NCI-H2196 (cell line): ENCODE measurements around the gene STXBP6.
A peak's percentile ranks its signal among the peaks of the same experiment; 100 is the strongest.
"Not testable (repeated sequence)": the region's sequence is repeated elsewhere in the genome, so short reads cannot be mapped to it uniquely, and the experiment has no call there.

Experiments used
- DNase-seq: peaks from one replicate; lab custom pipeline; 2025; ENCODE audit not compliant: unreplicated experiment; lab: John Stamatoyannopoulos, UW

Gene STXBP6

DNA sequence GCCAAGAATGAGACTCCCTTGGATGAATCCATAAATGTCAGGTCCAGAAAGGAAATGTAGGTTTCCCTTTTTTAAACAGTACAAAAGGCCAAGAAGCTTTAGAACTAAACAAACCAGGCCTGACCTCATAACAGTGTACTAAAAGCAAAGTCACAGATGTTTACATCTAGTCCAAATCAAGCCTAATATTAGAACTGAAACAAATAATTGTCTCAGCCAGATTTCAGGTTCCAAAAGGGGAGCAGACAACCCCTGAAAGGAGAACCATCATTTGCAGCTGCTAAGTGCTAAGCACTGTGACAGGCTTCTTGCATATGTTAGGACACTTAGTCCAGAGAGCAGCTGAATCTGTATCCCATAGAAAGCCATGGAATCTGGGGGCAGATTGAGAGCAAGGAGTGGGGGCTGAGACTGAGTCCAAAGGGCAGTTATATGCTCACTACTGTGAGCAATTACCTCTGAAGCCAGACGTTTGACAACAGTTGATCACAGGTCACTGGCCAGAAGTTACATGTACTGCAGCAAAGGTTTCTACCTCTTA is 90.1 kb downstream of the STXBP6 start:
- no peak for DNase-seq

DNA sequence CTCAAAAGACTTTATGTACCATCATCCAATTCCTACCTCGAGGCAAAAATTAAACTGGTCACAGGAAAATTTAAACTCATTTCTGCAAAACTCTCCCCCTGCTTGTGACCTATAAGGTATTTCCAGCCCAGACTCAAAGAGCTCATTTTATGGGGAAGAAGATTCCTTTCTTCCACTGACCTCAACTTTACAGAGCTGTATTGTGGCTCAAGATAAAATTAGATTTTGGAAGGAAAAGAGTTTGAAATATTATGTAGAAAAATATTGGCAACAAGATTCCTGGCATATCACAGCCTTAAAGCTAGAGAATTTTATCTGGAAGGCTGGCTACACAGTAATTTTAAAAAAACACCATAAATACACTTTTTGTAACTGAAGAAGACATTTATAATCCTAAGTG is 91.7 kb downstream of the STXBP6 start:
- no peak for DNase-seq

DNA sequence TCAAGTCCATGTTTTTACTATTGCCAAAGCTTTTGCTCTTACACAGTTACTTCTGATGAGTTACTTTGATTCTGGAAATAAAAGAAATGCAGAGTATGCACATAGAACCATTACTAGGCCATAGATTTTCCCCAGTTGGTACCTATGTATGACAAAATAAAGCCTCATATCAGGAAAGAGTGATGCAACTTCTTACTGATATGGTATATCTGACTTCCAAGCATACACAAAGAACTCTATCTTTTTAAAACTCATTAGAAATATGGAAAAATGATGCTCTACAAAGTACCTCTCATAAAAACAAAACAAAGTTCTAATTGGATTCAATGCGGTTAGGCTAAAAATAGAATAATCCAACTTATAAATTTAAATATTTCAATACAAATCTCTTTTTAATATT is 92.1 kb downstream of the STXBP6 start:
- no peak for DNase-seq

- DNase-seq = no peak
Measured at GRCh38 chr14:24956104-24956503, 93.8 kb downstream of the STXBP6 start.

DNA sequence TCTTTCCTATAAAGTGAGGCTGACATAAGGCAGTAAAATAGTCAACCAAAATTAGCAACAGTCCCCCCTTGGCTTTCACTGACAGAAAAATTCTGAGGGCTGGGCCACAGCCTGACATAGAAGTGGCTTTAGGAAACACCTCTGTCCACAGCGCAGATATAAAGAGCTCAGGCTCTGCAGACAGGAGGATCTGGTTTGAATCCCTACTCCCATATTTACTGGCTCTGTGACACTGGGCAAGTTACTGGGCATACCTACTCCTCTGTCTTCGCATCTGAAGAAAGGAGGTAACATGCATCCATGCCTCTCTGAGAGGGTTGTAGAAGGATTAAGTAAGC is 95.3 kb downstream of the STXBP6 start:
- no peak for DNase-seq

GRCh38 chr14:24954037-24954699 is 95.8 kb downstream of the STXBP6 start:
- no peak for DNase-seq

- DNase-seq = no peak
Measured at GRCh38 chr14:24952851-24953666, 96.9 kb downstream of the STXBP6 start.

DNA sequence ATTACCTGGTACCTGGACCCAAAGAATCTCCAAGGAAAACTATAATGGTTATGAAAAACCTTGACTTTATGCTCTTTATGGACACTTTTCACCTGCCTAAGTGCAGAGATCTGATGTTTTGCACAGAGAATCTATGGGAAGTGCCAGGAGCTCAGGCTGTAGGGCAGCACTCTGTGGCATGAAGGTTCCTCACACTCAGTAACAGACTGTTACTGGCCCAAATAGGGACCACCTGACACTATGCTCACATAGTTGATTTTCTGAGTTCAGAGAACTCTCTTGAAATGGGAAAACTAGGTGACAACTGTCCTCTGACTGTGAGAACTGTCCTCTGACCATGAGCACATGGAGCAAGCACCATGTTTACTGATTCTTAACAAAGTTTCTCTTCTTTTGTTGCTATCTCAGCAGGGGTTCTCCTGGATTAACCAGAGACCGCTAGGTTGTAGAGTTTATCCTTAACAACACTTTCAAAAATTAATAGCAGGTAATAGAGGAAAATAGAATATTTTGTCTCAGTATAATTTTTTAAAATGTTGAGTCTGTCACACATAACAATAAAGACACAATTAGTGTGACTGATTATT is 101.6 kb downstream of the STXBP6 start:
- no peak for DNase-seq

DNA sequence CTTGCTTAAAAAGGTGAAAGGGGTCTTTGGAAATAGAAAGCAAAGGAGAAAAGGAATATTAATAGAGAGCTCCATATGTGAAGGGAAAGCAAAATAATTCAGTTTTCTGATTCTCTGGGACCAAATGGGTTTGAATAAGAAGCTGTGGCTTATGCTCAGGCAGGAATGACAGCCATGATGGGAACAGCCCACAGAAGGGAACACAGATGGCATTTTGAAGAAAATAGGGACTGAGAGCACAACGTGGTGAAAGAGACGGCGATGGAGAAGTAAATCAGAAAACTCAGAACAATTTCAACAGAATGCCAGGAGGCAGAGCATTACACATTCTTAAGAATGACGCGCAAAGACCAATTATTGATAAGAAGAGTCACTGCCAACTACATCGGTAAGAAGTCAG is 102.8 kb downstream of the STXBP6 start:
- no peak for DNase-seq

DNA sequence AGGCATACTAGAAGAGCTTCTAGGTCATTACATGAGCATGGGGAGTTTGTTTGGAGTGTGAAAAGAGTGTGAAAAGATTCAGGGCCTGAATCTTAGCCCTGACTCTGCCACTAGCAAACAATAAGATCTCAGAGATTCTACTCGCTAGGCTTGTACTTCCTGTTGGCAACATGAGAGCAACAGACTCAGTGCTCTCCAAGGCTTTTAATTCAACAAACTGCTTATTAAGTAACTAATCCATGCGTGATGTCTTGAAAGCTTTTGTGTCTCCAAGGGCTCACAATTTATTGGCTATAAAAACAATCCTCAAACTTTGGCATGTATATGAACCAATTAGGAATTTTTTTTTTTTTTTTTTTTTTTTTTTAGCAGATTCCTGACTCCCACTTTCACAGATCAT is 105.1 kb downstream of the STXBP6 start:
- no peak for DNase-seq

DNA sequence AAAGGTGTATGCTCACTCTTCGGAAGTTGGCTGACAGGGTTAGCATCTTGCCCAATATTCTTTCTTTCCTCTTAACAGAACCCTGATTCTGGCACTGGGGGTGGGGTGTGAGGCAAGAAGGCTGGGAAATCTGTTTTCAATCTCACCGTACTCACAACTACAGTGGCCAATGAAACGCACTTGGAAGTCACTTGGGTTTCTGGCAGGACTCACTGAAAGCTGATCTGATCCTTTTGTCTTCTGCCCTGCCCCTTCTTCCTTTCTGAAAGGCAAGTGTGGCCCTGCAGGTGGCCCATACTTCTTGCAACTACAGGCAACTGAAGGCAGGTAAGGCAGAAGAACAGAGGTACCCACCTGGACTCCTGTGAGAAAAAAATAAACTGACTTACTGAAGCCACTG is 106.9 kb downstream of the STXBP6 start:
- no peak for DNase-seq

DNA sequence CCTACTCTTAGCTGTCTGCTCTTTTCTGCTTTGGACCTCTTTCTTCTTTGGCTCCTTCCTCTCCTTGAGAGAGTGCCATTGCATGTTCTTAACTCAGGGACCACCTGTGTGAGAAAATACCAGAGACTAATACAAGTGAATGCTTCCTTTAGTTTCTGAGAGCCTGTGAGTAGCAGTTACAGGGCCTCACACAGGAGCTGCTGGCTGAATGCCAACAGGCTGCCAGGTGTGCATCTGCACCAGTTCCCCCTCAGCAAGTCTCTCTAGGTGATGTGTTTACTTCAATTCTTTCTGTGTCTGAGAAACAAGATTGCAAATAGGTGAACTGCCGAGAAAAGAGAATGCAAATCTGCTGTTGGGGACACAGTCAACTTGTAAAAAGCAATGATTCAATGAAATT is 108.2 kb downstream of the STXBP6 start:
- DNase-seq = peak; percentile 10

GRCh38 chr14:24940213-24940783 is 109.6 kb downstream of the STXBP6 start:
- DNase-seq = no peak

DNA sequence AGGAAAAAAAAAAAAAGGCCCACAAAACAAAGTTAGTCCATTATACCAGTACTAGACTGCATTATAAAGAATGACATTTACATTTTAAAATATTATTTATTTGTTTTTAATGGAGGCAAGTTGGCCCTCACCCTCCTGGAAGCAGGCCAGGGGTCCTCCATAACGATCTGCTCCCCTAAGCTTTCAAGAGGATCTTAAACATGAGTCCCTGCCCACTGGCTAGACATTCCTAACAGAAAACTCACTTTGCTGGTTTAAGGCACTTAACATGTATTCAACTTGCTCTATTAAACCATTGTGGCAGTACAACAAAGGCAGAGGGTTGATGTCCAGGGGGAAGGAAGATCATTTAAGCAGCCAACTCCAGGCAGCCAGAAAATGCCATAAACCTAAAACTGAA is 111.4 kb downstream of the STXBP6 start:
- DNase-seq = no peak

DNA sequence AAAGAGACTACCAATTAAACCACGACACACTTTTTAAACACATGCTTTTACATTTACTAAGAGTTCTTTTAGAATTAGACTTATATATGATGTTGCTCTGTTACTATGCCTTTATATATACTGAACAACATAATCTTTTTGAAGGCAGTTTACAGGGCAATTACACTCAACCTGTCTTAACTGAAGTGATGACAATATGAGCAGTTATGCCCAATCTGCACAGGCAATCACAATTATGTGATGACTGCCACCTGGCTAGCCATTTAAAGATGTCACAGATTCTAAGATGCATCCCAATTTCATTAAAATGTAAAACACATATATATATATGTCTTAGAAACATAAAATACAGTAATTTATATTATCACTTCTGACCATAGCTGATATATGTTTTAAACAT is 112.6 kb downstream of the STXBP6 start:
- DNase-seq = no peak

DNA sequence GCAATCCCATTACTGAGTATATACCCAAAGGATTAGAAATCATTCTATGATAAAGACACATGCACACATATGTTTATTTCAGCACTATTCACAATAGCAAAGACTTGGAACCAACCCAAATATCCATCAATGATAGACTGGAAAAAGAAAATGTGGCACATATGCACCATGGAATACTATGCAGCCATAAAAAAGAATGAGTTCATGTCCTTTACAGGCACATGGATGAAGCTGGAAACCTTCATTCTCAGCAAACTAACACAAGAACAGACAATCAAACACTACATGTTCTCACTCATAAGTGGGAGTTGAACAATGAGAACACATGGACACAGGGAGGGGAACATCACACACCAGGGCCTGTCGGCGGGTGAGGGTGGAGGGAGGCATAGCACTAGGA is 113.2 kb downstream of the STXBP6 start:
- not testable (repeated sequence) for DNase-seq

DNA sequence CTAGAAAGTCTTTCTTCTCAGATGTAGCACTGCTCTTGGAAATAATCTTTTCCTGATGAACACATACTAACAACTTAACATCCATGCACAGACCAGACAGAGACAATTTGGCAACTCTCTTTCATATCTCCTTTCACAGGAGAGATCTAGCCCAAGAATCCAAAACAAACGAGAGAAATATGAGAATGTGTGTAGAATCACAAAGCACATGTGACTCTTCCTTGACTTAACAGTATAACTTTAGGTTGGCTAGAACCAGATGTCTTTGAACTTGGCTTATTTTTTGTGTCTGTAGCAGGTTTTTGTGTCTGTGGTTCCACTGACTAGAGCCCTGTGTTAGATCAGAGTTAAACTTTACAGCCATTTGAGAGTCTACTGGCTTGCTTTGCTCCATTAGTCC is 114.2 kb downstream of the STXBP6 start:
- no peak for DNase-seq

DNA sequence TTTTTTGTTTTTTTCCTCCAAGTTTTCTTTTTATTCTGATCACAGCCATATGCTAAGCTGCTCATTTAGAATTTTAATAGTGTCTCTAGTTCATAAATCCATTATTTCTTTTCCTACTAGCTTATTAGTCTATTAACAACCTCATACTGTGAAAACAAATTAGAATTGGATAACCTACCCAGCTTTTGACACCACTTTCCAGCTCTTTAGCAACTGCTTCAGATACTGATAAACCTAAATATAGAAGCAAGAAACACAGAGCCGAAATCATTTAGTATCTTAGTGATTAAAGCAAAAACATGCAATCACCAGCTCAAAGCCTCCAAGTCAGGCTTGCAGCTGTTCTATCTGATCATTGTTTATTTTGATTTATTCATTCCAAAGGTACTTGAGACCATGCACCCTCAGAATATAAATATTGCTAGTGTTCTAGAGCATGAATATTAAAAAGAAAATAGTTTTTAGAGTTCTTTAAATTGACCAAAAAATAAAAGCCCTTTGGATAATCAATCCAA is 121.5 kb downstream of the STXBP6 start:
- no peak for DNase-seq

DNA sequence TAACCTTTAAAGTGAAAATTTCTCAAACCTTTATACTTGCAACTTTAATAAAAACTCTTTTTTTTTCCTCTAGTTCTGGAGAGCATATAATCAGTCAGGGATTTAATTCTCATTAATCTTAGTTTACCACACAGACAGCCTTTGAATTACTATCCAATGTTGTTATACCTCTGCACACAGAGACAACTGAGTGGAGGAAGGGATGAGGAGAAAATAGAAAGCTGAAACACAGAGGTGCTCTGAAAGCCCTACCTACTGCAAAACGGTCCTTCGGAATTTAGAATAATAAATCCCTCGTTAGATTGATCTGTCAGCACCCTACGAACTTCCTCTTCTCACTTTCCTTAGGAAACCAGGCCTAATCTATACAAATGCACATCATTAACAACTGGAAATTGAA is 122.1 kb downstream of the STXBP6 start:
- no peak for DNase-seq

GRCh38 chr14:24925771-24926374 is 124.1 kb downstream of the STXBP6 start:
- no peak for DNase-seq

GRCh38 chr14:24924544-24924943 is 125.4 kb downstream of the STXBP6 start:
- DNase-seq = no peak
